Kidney (tissue), 14 donors: ENCODE results near the gene COQ4. TPM values are rescaled to one million over a fixed set of nuclear protein-coding genes. Genes with fewer than 3 reads are reported as not detected.
A peak's percentile ranks its signal among the peaks of the same experiment; 100 is the strongest.
"Not testable (repeated sequence)": the region's sequence is repeated elsewhere in the genome, so short reads cannot be mapped to it uniquely, and the experiment has no call there.

Experiments
- DNase-seq, 5 donors: peaks; one replicate each; pipeline ENCODE4 v3.0.0-alpha.2; 2013 to 2020
- FAIRE-seq: peaks from 2 replicates; lab custom pipeline; 2012; peaks lifted over from hg19 to GRCh38; lab: Jason Lieb, UNC
- H3K27ac ChIP-seq, 2 donors: one replicate each; pipeline ENCODE4 v1.7.0; 2013; ENCODE audit warnings: low read depth in 2 of 2, low read length in 2 of 2, inconsistent platforms in 1 of 2
- H3K27me3 ChIP-seq: one replicate; pipeline ENCODE4 v1.7.1; 2013; ENCODE audit warnings: low read length, inconsistent platforms; ENCODE audit not compliant: control insufficient read depth, insufficient read depth
- H3K36me3 ChIP-seq, 3 donors: one replicate each; pipeline versions ENCODE4 v1.7.0 to v1.7.1; 2013; ENCODE audit warnings: low read length in 3 of 3, control low read depth in 1 of 3, inconsistent platforms in 1 of 3; ENCODE audit not compliant: insufficient read depth in 3 of 3, control insufficient read depth in 2 of 3
- H3K4me1 ChIP-seq, 3 donors: one replicate each; pipeline versions ENCODE4 v1.7.0 to v1.7.1; 2013; ENCODE audit warnings: low read length in 3 of 3, inconsistent platforms in 1 of 3, low read depth in 1 of 3; ENCODE audit not compliant: control insufficient read depth in 2 of 3, insufficient read depth in 2 of 3
- H3K4me3 ChIP-seq, 3 donors: one replicate each; pipeline versions ENCODE4 v1.7.0 to v1.8.1; 2013; ENCODE audit warnings: low read length in 3 of 3, control low read depth in 1 of 3, inconsistent platforms in 1 of 3
- H3K9ac ChIP-seq, 3 donors: one replicate each; pipeline versions ENCODE4 v1.7.0 to v1.7.1; 2013; ENCODE audit warnings: low read length in 3 of 3, control low read depth in 1 of 3, inconsistent platforms in 1 of 3
- H3K9me3 ChIP-seq, 3 donors: one replicate each; pipeline versions ENCODE4 v1.7.0 to v1.7.1; 2013; ENCODE audit warnings: low read length in 3 of 3, control low read depth in 1 of 3, inconsistent platforms in 1 of 3; ENCODE audit not compliant: control insufficient read depth in 2 of 3, insufficient read depth in 1 of 3
- CTCF ChIP-seq: IDR thresholded peaks from 3 replicates; pipeline ENCODE4 v1.5.1; 2012; ENCODE audit warnings: mild to moderate bottlenecking, moderate library complexity, borderline replicate concordance; ENCODE audit not compliant: insufficient read depth; ENCODE audit errors: extremely low read depth
- intact Hi-C: fragments of 100-400 bp; cut with DNase I; formaldehyde crosslinking; loops from one replicate; pipeline ENCODE4 v1.11.1; 2022
- polyA plus RNA-seq: library from polyadenylated mRNA; stranded (reverse); fragments of 350-450 nt; fragmentation: Illumina TruSeq; extraction: RNeasy Lipid Tissue Mini Kit (QIAGEN cat#74804); gene quantifications from one replicate; pipeline ENCODE4 v1.2.3, GENCODE V29; 2014; ENCODE audit warnings: low read depth, low replicate concordance; ENCODE audit not compliant: insufficient read depth
- total RNA-seq: library from RNA; stranded (reverse); fragmentation: NEBNext Ultra II Directional; extraction: Animal tissue kit (Norgen Biotek cat#: 25700); gene quantifications from one replicate; pipeline ENCODE4 v1.2.1, GENCODE V29; 2021
- donor health status: control.
- donor health status: control.
- donor health status: control.
- donor health status: control.
- donor health status: control.
- donor health status: DM: yes; HTN: yes; CAD: no.
- donor health status: Normal renal cell carcinoma (clear cell type).

Gene COQ4
- total and polyA plus RNA-seq, 2 donors from 2014 or later = 59.7 to 111 TPM

- peaks cover 0 to 16% (median 3%) of the 10 kb centered on the region in 3 donors for H3K4me1 ChIP-seq
- H3K27ac ChIP-seq = peak within 1 kb of the TSS; percentile 82 to 86
- no peaks in the 10 kb centered on the region for H3K27me3 ChIP-seq
- peaks cover 2 to 14% (median 13%) of the 10 kb centered on the region in 3 donors for H3K36me3 ChIP-seq
- FAIRE-seq (no peak), DNase-seq (peak in 3 of 5 donors; percentile 46 to 84 (median 60))
- H3K4me3 ChIP-seq = peak within 1 kb of the TSS; percentile 80 to 95 (median 91)
- intact Hi-C loops = no loop called here
- peak within 1 kb of the TSS; percentile 76 to 97 (median 77) for H3K9ac ChIP-seq
- no peaks in the 10 kb centered on the region for H3K9me3 ChIP-seq
- no peak for TF ChIP-seq CTCF
Measured at GRCh38 chr9:128275198-128276007, 47.2 kb upstream of the COQ4 start, which contains the start of gene GOLGA2. TSS of gene GOLGA2 (minus strand) at chr9:128276007. CDS start at chr9:128275976, 31 bp downstream.

DNA sequence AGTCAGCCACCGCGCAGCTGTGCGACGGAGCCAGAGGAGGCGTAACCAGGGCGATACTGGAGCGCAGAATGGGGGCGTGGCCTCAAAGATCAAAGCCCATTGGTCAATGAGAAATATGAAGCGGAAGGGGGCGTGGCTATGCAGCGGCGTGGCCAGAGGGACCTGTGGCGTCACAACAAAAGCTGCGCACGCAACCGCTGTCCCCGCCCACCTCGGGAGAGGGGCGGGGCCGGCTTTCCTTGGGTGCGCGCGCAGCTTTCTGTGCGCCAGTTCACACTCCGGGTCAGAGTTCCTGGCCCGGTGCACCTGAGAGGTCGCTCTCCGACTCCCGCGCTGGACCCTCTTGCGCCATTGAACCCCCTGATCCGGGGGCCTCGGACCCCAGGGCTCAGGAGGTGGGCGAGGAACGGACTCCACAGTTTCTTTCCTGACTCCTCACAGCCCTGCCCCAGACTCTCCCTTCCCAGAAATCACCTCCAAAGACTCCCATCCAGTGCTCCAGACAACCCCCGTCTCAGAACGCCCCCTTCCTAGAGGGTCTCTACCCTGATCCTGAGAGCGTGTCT is 46.5 kb upstream of the COQ4 start, which contains the start of gene SWI5:
SWI5 (plus strand) TSS at position 269 of the 566 bp plus-strand sequence.
- FAIRE-seq = peak; percentile 47
- intact Hi-C loops = no loop called here
- H3K9me3 ChIP-seq = no peaks in the 10 kb centered on the region
- DNase-seq = peak; percentile 99 to 100 (median 100)
- H3K4me1 ChIP-seq = peaks cover 0 to 16% (median 3%) of the 10 kb centered on the region in 3 donors
- peaks cover 2 to 11% (median 11%) of the 10 kb centered on the region in 3 donors for H3K36me3 ChIP-seq
- H3K9ac ChIP-seq = peak within 1 kb of the TSS; percentile 76 to 97 (median 77)
- TF ChIP-seq CTCF = no peak
- H3K27me3 ChIP-seq = no peaks in the 10 kb centered on the region
- peak within 1 kb of the TSS; percentile 82 to 86 for H3K27ac ChIP-seq
- peak within 1 kb of the TSS; percentile 80 to 95 (median 91) for H3K4me3 ChIP-seq

GRCh38 chr9:128276574-128277270 is 45.9 kb upstream of the COQ4 start:
- Histone ChIP-seq H3K27me3 (no peaks in the 10 kb centered on the region), H3K4me1 (peaks cover 0 to 16% (median 3%) of the 10 kb centered on the region in 3 donors), H3K9me3 (no peaks in the 10 kb centered on the region), H3K27ac (peak overlapping the region; percentile 82 to 86), H3K36me3 (peaks cover 2 to 11% (median 6%) of the 10 kb centered on the region in 3 donors), H3K9ac (peak overlapping the region; percentile 68 to 97 (median 76)), H3K4me3 (peak overlapping the region; percentile 73 to 95 (median 80))
- intact Hi-C loops = no loop called here
- no peak for FAIRE-seq
- peak in 3 of 5 donors; percentile 46 to 84 (median 74) for DNase-seq
- TF ChIP-seq CTCF = no peak

GRCh38 chr9:128279088-128280073 is 43.3 kb upstream of the COQ4 start:
- Histone ChIP-seq H3K27ac (peak overlapping the region in 1 of 2 donors; percentile 47), H3K4me1 (peaks cover 0 to 13% (median 3%) of the 10 kb centered on the region in 3 donors)
- H3K9me3 ChIP-seq, FAIRE-seq, H3K9ac ChIP-seq, intact Hi-C loops, H3K36me3 ChIP-seq, H3K27me3 ChIP-seq, H3K4me3 ChIP-seq: not testable (repeated sequence)
- DNase-seq = peak in 3 of 5 donors; percentile 31 to 70 (median 49)
